HG03342 (cell line): Measurements from ENCODE around the gene CRCP.
"Not testable (repeated sequence)": the region's sequence is repeated elsewhere in the genome, so short reads cannot be mapped to it uniquely, and the experiment has no call there.

Experiments
- ATAC-seq: cut with Tn5 transposase; IDR thresholded peaks from one replicate; pipeline ENCODE4 v1.9.1; 2021; ENCODE audit warnings: mild to moderate bottlenecking, moderate library complexity; ENCODE audit not compliant: unreplicated experiment

The CRCP gene

GRCh38 chr7:66105263-66105748 lies 9.3 kb upstream of the CRCP start:
- ATAC-seq: no peak

- ATAC-seq: not testable (repeated sequence)
These were observed 6.2 kb upstream of the CRCP start for GRCh38 chr7:66108410-66108809.

GRCh38 chr7:66110856-66111255 lies 3.8 kb upstream of the CRCP start:
- no peak for ATAC-seq

GRCh38 chr7:66116680-66117420 lies 2.2 kb downstream of the CRCP start:
- ATAC-seq: not testable (repeated sequence)

GRCh38 chr7:66118603-66119002 lies 4.0 kb downstream of the CRCP start:
- no peak for ATAC-seq

GRCh38 chr7:66119245-66119850 lies 4.7 kb downstream of the CRCP start:
- ATAC-seq: no peak

GRCh38 chr7:66123175-66123528 lies 8.5 kb downstream of the CRCP start:
- ATAC-seq: no peak

GRCh38 chr7:66124569-66124861 lies 9.9 kb downstream of the CRCP start:
- ATAC-seq: not testable (repeated sequence)

GRCh38 chr7:66125052-66125694 lies 10.5 kb downstream of the CRCP start:
- ATAC-seq: no peak

- not testable (repeated sequence) for ATAC-seq
These were observed 11.2 kb downstream of the CRCP start for GRCh38 chr7:66125781-66126352.

- not testable (repeated sequence) for ATAC-seq
These were observed 12.5 kb downstream of the CRCP start for GRCh38 chr7:66127172-66127571.

- ATAC-seq: no peak
These were observed 24.5 kb downstream of the CRCP start for GRCh38 chr7:66138994-66139752.

- no peak for ATAC-seq
These were observed 26.3 kb downstream of the CRCP start for GRCh38 chr7:66140924-66141323.

- ATAC-seq: no peak
These were observed 27.7 kb downstream of the CRCP start for GRCh38 chr7:66142334-66142733.

GRCh38 chr7:66142996-66143395 lies 28.3 kb downstream of the CRCP start:
- no peak for ATAC-seq

GRCh38 chr7:66143876-66144332 lies 29.3 kb downstream of the CRCP start:
- no peak for ATAC-seq

- ATAC-seq: no peak
These were observed 30.9 kb downstream of the CRCP start for GRCh38 chr7:66145400-66146104.

- no peak for ATAC-seq
These were observed 32.1 kb downstream of the CRCP start for GRCh38 chr7:66146701-66147100.

- not testable (repeated sequence) for ATAC-seq
These were observed 33.0 kb downstream of the CRCP start for GRCh38 chr7:66147657-66148056.

GRCh38 chr7:66150471-66150870 lies 35.8 kb downstream of the CRCP start:
- no peak for ATAC-seq
